ENCODE results near the gene ATP4A.

- no peak for TF ChIP-seq POLR2A (IDR thresholded peaks at IDR 0.05; ENCODE audit: extremely low read depth, insufficient read length)
- TF ChIP-seq CTCF (IDR thresholded peaks at IDR 0.05; ENCODE audit: low read depth, low read length), result no peak
- TF ChIP-seq, protein P1, sequence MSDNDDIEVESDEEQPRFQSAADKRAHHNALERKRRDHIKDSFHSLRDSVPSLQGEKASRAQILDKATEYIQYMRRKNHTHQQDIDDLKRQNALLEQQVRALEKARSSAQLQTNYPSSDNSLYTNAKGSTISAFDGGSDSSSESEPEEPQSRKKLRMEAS (IDR thresholded peaks at IDR 0.05; ENCODE audit: low read depth, low read length), result no peak
These were observed 22.4 kb upstream of the ATP4A start, which contains the start of gene PMIS2 for GRCh38 chr19:35585848-35586247.
